B cell (primary cell): ENCODE results near the gene ALOX5AP. TPM values are rescaled to one million over a fixed set of nuclear protein-coding genes. Genes with fewer than 3 reads are reported as not detected.

Experiments used
- ATAC-seq: fragments of 200-7000 bp; cut with Tn5 transposase; one replicate; pipeline ENCODE4 v1.10.0; 2021; ENCODE audit warnings: low read depth, mild to moderate bottlenecking, moderate number of reproducible peaks, moderate library complexity
- CTCF ChIA-PET: fragments of 350-600 bp; sonication (Branson Sonifier 250); formaldehyde crosslinking; loops from one replicate; lab custom pipeline; 2021; ENCODE audit warnings: antibody characterized with exemption, inconsistent platforms; lab: Charles Lee
- POLR2A ChIA-PET: fragments of 350-600 bp; sonication (Branson Sonifier 250); formaldehyde crosslinking; loops from one replicate; lab custom pipeline; 2021; ENCODE audit warnings: antibody characterized with exemption; lab: Charles Lee
- DNase-seq: peaks from one replicate; pipeline ENCODE4 v3.0.0; 2013
- H2AFZ ChIP-seq: 2 replicates; pipeline ENCODE4 v1.6.1; 2012; ENCODE audit warnings: mild to moderate bottlenecking, low read depth, low read length; ENCODE audit not compliant: insufficient read depth, poor library complexity, severe bottlenecking
- H3K27ac ChIP-seq, 2 donors: 1 replicate in 1 of 2; 2 replicates in 1 of 2; pipeline ENCODE4 v1.5.1; 2012 to 2013; ENCODE audit warnings: low read length in 2 of 2, mild to moderate bottlenecking in 2 of 2, moderate library complexity in 1 of 2
- H3K27me3 ChIP-seq, 4 experiments: fragments of 200-600 bp in 1 of 4; sonication (generic) in 1 of 4; replicated peaks in 1 of 4; 1 replicate in 2 of 4; 2 replicates in 2 of 4; pipeline versions ENCODE4 v1.6.1 to v1.7.0; 2013 to 2016; ENCODE audit warnings: low read length in 3 of 4, mild to moderate bottlenecking in 2 of 4, mixed read lengths in 1 of 4, moderate library complexity in 1 of 4; ENCODE audit not compliant: insufficient read depth in 4 of 4, control insufficient read depth in 3 of 4; ENCODE audit errors: control extremely low read depth in 1 of 4
- H3K36me3 ChIP-seq, 2 experiments: replicated peaks in 1 of 2; 1 replicate in 1 of 2; 2 replicates in 1 of 2; pipeline versions ENCODE4 v1.6.1 to v1.7.1; 2013; ENCODE audit warnings: low read length in 1 of 2; ENCODE audit not compliant: insufficient read depth in 2 of 2, control insufficient read depth in 1 of 2; ENCODE audit errors: control extremely low read depth in 1 of 2, extremely low read depth in 1 of 2
- H3K4me1 ChIP-seq, 2 donors: fragments of 200-600 bp in 1 of 2; sonication (generic) in 1 of 2; 1 replicate in 1 of 2; 2 replicates in 1 of 2; pipeline versions ENCODE4 v1.5.1 to v1.6.1; 2013 to 2017; ENCODE audit warnings: low read length in 2 of 2; ENCODE audit not compliant: control insufficient read depth in 2 of 2, insufficient read depth in 2 of 2
- H3K4me2 ChIP-seq: replicated peaks from 2 replicates; pipeline ENCODE3; 2012; ENCODE audit warnings: mild to moderate bottlenecking, low read depth, low read length; ENCODE audit not compliant: poor library complexity, severe bottlenecking
- H3K4me3 ChIP-seq, 5 experiments: fragments of 200-600 bp in 1 of 5; sonication (generic) in 1 of 5; 1 replicate in 3 of 5; 2 replicates in 2 of 5; pipeline versions ENCODE4 v1.5.1 to v1.7.0; 2011 to 2016; ENCODE audit warnings: low read length in 4 of 5, mild to moderate bottlenecking in 4 of 5, low read depth in 2 of 5, control low read depth in 1 of 5, moderate library complexity in 1 of 5; ENCODE audit not compliant: insufficient read depth in 1 of 5; ENCODE audit errors: control extremely low read depth in 1 of 5, extremely low read depth in 1 of 5
- H3K79me2 ChIP-seq: fragments of 200-600 bp; sonication (generic); one replicate; pipeline ENCODE4 v1.6.0; 2016; ENCODE audit warnings: low read length; ENCODE audit not compliant: control insufficient read depth, insufficient read depth
- H3K9ac ChIP-seq: fragments of 200-600 bp; sonication (generic); 2 replicates; pipeline ENCODE4 v1.6.1; 2017; ENCODE audit warnings: mild to moderate bottlenecking, low read length, moderate library complexity
- H3K9me3 ChIP-seq, 3 donors: one replicate each; pipeline versions ENCODE4 v1.6.1 to v1.7.1; 2013; ENCODE audit warnings: low read length in 2 of 3; ENCODE audit not compliant: control insufficient read depth in 2 of 3, insufficient read depth in 1 of 3; ENCODE audit errors: control extremely low read depth in 1 of 3
- H4K20me1 ChIP-seq: 2 replicates; pipeline ENCODE4 v1.6.0; 2012; ENCODE audit warnings: mild to moderate bottlenecking, low read length; ENCODE audit not compliant: insufficient read depth, control insufficient read depth, poor library complexity, severe bottlenecking
- H3K27ac Mint-ChIP-seq: one replicate; pipeline ENCODE4 v1.8.0; 2021; ENCODE audit warnings: mixed read lengths
- H3K27me3 Mint-ChIP-seq: one replicate; pipeline ENCODE4 v1.8.0; 2021; ENCODE audit warnings: mixed read lengths
- H3K4me1 Mint-ChIP-seq: one replicate; pipeline ENCODE4 v1.8.0; 2021; ENCODE audit warnings: mixed read lengths
- H3K4me3 Mint-ChIP-seq: one replicate; pipeline ENCODE4 v1.8.0; 2021; ENCODE audit warnings: mixed read lengths
- H3K9me3 Mint-ChIP-seq: one replicate; pipeline ENCODE4 v1.8.0; 2022; ENCODE audit warnings: mixed read lengths; ENCODE audit not compliant: insufficient read depth
- EZH2 ChIP-seq: IDR thresholded peaks from 2 replicates; pipeline ENCODE4 v1.6.1; 2012; ENCODE audit warnings: borderline replicate concordance, low read depth, mild to moderate bottlenecking, moderate library complexity, low read length; ENCODE audit not compliant: insufficient read depth, poor library complexity, severe bottlenecking
- WGBS: methylation state at CpG from one replicate; pipeline ENCODE4 v1.1.5; 2013; ENCODE audit warnings: missing lambda C conversion rate; ENCODE audit not compliant: insufficient coverage; 5-methylcytosine and 5-hydroxymethylcytosine counted together
- intact Hi-C: fragments of 100-400 bp; cut with micrococcal nuclease; formaldehyde crosslinking; loops from one replicate; pipeline ENCODE4 v1.10.0; 2022
- polyA plus RNA-seq: library from polyadenylated mRNA; depleted of rRNA; stranded (reverse); fragments of >200 nt; gene quantifications from 2 replicates; pipeline ENCODE4 v1.2.3, GENCODE V29; 2012
- total RNA-seq, 2 donors: library from RNA; stranded (reverse); fragments of 120-200 nt in 1 of 2; gene quantifications; 1 replicate in 1 of 2; 2 replicates in 1 of 2; pipeline versions ENCODE4 v1.2.3 to v1.2.4, GENCODE V29; 2013 to 2022
- TF ChIP-seq, protein P1 (sequence below): fragments of 200-600 bp; IDR thresholded peaks from one replicate; pipeline ENCODE4 v1.8.0; 2022; ENCODE audit warnings: antibody characterized with exemption, mild to moderate bottlenecking

Gene ALOX5AP
- total and polyA plus RNA-seq, 2 donors (not counting 1 experiment from before 2014, with no cell fraction given) = 81.4 to 87.5 TPM

DNA sequence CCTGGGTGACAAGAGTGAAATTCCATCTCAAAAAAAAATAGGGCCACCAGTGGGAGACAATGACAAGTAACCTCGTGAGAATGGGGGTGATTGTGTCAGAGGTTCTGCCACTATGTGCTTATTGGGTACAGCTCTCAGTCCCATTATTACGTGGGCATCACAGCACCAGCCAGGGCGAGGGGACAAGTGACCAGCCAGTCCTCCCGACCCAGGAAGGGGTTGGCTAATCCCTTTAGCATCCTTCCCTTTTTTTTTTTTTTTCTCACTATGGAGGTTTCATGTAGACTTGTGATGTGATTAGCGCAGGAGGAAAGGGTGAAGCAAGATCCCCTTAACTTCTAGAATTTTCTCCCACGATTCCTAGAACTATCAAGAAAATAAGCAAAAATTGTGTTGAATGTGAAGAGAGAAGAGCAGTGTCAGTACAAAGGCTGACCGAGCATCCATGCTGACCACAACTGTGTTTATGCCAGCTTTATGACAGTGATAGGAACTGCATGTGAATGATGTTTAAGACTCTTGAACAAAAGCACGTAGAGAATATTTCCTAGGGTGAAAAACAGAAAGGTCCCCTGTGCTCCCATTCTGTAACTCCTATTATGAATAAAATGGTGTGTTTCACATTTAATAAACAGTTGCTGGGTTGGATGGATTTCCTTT, 50.0 kb downstream of the ALOX5AP start:
- no peaks in the 10 kb centered on the region for H3K27me3 ChIP-seq
- DNase-seq (no peak), ATAC-seq (no peak)
- H3K9me3 ChIP-seq = peaks cover 0 to 3% (median 0%) of the 10 kb centered on the region in 3 donors
- TF ChIP-seq, protein P1, sequence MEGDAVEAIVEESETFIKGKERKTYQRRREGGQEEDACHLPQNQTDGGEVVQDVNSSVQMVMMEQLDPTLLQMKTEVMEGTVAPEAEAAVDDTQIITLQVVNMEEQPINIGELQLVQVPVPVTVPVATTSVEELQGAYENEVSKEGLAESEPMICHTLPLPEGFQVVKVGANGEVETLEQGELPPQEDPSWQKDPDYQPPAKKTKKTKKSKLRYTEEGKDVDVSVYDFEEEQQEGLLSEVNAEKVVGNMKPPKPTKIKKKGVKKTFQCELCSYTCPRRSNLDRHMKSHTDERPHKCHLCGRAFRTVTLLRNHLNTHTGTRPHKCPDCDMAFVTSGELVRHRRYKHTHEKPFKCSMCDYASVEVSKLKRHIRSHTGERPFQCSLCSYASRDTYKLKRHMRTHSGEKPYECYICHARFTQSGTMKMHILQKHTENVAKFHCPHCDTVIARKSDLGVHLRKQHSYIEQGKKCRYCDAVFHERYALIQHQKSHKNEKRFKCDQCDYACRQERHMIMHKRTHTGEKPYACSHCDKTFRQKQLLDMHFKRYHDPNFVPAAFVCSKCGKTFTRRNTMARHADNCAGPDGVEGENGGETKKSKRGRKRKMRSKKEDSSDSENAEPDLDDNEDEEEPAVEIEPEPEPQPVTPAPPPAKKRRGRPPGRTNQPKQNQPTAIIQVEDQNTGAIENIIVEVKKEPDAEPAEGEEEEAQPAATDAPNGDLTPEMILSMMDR = no peak
- no peak for TF ChIP-seq EZH2
- H4K20me1 ChIP-seq = no peaks in the 10 kb centered on the region
- no peaks in the 10 kb centered on the region for H3K4me1 ChIP-seq
- ChIA-PET POLR2A (no interaction called here), CTCF (no interaction called here)
- H3K9me3 Mint-ChIP-seq = peaks cover 2% of the 10 kb centered on the region
- H3K27ac ChIP-seq = no peak overlapping the region
- no peak overlapping the region for H3K4me3 ChIP-seq
- no peaks in the 10 kb centered on the region for H3K79me2 ChIP-seq
- intact Hi-C loops = no loop called here
- no peak overlapping the region for H3K27ac Mint-ChIP-seq
- H3K36me3 ChIP-seq = no peaks in the 10 kb centered on the region
- H3K4me1 Mint-ChIP-seq = no peaks in the 10 kb centered on the region
- H3K4me3 Mint-ChIP-seq = no peak overlapping the region
- H3K9ac ChIP-seq = no peak overlapping the region
- no peak overlapping the region for H2AFZ ChIP-seq
- WGBS = 95% methylated on average over 3 of the region's 8 CpGs
- no peaks in the 10 kb centered on the region for H3K27me3 Mint-ChIP-seq
- no peak overlapping the region for H3K4me2 ChIP-seq

DNA sequence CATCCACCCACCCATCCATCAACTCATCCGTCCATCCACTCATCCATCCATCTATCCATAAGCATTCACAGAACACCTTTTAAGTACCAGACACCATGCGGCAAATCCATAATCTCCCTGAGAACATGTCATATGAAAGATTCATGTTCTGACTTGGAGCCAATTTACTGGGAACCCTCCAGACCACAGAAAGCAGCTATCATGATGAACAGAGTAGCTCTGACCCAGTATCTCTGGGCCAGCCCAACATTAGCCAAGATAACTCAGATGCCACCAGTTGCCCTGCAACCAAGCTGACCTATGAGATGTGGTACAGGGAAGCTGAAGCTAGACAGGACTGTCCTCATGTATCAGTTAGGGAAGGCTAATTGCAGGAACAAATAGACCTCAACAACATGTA, 51.3 kb downstream of the ALOX5AP start:
- 100% methylated on average over 2 of the region's 2 CpGs for WGBS
- no peaks in the 10 kb centered on the region for H3K27me3 Mint-ChIP-seq
- no peak overlapping the region for H3K27ac Mint-ChIP-seq

More for the DNA sequence above, 51.3 kb downstream of the ALOX5AP start:
- H3K4me1 ChIP-seq = no peaks in the 10 kb centered on the region
- H3K27me3 ChIP-seq = no peaks in the 10 kb centered on the region
- ChIA-PET CTCF (interaction anchor here (2.1 kb wide), 1 partner anchor 16 kb away, joined by 7 read pairs; no protein-coding TSS in a partner anchor), POLR2A (no interaction called here)
- no peaks in the 10 kb centered on the region for H3K9me3 ChIP-seq
- no peak overlapping the region for H3K9ac ChIP-seq
- H3K4me1 Mint-ChIP-seq = no peaks in the 10 kb centered on the region
- ATAC-seq (no peak), DNase-seq (no peak)
- intact Hi-C loops = no loop called here
- H3K9me3 Mint-ChIP-seq = peaks cover 2% of the 10 kb centered on the region
- no peak overlapping the region for H3K27ac ChIP-seq
- no peaks in the 10 kb centered on the region for H3K79me2 ChIP-seq
- H2AFZ ChIP-seq = no peak overlapping the region
- no peaks in the 10 kb centered on the region for H4K20me1 ChIP-seq
- no peaks in the 10 kb centered on the region for H3K36me3 ChIP-seq
- no peak overlapping the region for H3K4me3 Mint-ChIP-seq
- H3K4me2 ChIP-seq = no peak overlapping the region
- no peak overlapping the region for H3K4me3 ChIP-seq
- TF ChIP-seq EZH2 = no peak
- TF ChIP-seq, protein P1 = no peak
